ENCODE results near the gene CHSY3.

CHSY3 gene

GRCh38 chr5:129945774-129946270, 41.6 kb downstream of the CHSY3 start:
- DNase-seq (ENCODE audit: low read depth): no peak

- DNase-seq (ENCODE audit: low read depth): no peak
These were observed 46.8 kb downstream of the CHSY3 start for GRCh38 chr5:129951039-129951438.

- DNase-seq (ENCODE audit: low read depth): no peak
These were observed 54.3 kb downstream of the CHSY3 start for GRCh38 chr5:129958581-129958980.

DNA sequence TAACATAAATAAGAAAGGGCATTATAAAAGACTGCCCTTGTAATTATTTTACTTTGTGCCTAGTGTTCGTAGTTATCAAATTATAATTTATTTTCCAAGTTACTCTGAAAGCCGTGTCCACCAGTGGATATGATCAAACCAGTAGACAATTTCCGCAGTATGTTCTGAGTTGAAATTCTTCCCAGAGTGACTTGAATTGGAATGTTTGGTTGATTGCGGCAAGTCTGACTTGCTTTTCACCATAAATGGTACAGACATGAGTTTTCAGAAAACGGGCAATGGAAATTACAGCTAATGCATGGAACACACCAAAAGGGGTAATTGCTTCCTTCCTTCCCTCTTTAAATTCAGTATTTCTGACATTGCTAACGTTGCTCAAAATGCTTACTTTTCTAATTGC, 56.6 kb downstream of the CHSY3 start:
- no peak for DNase-seq (ENCODE audit: low read depth)

- no peak for DNase-seq (ENCODE audit: low read depth)
These were observed 58.2 kb downstream of the CHSY3 start for GRCh38 chr5:129962506-129962905.

GRCh38 chr5:129963359-129963758, 59.1 kb downstream of the CHSY3 start:
- no peak for DNase-seq (ENCODE audit: low read depth)

- no peak for DNase-seq (ENCODE audit: low read depth)
These were observed 61.8 kb downstream of the CHSY3 start for GRCh38 chr5:129966071-129966470.

DNA sequence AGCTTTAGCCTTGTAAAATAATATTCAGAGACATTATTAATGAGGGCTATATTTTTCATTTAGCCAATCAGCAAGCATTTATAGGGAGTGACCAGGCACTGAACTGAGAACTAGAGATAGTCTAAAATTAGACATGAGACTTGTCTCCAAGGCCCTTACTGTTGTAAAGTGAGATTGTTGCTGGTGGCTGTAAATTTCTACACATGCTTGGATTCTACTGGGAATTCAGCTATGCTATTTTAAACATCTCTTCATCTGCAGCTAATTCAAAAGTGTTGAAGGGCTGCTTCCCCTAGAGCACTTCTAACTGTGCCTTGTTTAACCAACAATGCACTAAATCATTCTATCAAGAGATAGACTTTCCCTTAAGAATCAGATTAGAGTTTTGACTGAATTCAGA, 67.4 kb downstream of the CHSY3 start:
- DNase-seq (ENCODE audit: low read depth): no peak

DNA sequence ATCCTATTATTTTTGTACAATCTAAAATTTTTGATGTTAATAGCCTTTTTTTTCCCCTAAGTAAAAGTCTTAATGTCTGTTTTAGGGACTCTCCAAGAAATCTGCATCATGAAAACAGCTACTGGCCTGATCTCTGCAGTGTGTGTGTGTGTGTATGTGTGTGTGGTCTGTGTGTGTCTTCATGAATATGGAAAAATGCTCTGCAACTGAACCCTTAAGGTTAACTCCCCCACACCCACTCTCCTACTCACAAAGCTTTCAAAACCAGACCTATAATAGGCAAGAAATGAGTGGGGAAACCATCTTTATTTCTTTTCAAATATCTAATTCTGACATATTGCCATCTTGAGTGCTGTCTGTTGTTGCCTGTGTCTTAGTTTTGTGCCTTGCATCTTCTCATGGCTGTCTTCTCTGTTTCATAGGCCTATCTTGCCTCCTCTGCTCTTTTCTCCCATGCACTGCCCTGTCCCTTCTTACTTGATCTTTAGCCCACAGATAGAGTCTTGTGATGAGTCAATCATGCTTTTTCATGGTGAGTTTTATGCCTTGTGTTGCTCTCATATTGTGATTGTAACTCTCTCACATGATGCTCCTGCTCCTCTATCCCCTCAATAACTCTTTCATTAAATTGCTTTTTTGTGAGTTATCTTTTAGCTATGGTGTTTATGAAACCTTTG, 68.3 kb downstream of the CHSY3 start:
- DNase-seq (ENCODE audit: low read depth): no peak

GRCh38 chr5:129973716-129974426, 69.6 kb downstream of the CHSY3 start:
- DNase-seq (ENCODE audit: low read depth): no peak

DNA sequence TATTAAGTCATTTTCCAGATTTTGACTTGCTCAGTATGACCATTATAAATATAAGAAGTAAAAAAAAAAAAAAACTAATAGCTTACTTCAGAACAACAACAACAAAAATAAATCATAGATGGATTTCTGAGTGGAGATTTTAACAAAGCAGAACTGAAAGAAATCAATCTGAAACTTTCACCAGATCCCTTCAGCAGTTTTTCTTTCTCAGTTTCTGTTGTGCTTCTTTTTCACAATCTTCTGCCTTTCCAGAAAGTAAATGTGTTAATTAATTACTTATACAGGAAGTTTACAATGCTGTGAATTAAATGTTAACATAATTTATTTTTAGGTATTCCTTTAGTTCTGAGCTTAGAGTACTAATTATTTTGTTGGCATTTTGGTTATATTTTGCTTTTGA, 73.5 kb downstream of the CHSY3 start:
- no peak for DNase-seq (ENCODE audit: low read depth)

GRCh38 chr5:129978270-129978669, 74.0 kb downstream of the CHSY3 start:
- DNase-seq (ENCODE audit: low read depth): no peak

- DNase-seq (ENCODE audit: low read depth): no peak
These were observed 84.2 kb downstream of the CHSY3 start for GRCh38 chr5:129988453-129988852.

- no peak for DNase-seq (ENCODE audit: low read depth)
These were observed 87.5 kb downstream of the CHSY3 start for GRCh38 chr5:129991780-129992179.

DNA sequence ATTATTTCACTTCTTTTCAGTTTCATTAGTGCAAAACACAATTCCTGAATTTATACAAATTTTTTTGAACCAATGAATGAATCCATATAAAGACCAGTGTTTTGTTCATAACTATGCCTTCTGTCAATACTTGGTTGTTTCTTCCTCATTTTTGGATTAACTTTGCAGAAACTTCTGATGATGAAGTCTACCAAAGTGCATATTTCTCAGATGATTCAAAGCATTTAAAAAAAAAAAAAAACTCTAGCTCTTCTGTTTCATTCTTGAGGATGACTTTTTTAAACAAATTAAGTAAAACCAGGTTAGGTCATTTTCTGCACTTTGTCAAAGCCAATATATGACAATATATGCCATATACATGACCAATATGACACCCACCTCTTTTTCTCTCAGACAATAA, 92.6 kb downstream of the CHSY3 start:
- DNase-seq (ENCODE audit: low read depth): no peak

GRCh38 chr5:130000460-130000859, 96.2 kb downstream of the CHSY3 start:
- no peak for DNase-seq (ENCODE audit: low read depth)

DNA sequence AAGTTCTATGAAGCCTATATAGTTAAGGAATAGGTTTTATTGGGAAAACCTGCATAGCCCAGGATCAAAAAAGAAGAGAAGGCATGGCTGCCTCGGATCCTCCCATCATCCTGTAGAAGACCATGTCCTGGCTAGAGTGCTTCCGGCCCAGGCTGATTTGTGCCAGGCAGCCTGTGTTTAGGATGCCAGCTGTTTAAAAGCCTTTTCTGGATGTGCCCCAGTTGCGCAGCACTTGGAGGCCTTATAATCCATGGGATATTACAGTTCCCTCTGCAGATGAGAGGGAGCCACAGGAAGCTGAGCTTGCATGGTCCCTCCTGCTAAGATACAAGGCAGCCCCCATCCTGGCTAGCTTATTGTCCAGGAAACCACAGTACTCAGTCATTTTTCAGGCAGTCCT, 97.9 kb downstream of the CHSY3 start:
- DNase-seq (ENCODE audit: low read depth): no peak

- DNase-seq (ENCODE audit: low read depth): no peak
These were observed 98.6 kb downstream of the CHSY3 start for GRCh38 chr5:130002876-130003275.

DNA sequence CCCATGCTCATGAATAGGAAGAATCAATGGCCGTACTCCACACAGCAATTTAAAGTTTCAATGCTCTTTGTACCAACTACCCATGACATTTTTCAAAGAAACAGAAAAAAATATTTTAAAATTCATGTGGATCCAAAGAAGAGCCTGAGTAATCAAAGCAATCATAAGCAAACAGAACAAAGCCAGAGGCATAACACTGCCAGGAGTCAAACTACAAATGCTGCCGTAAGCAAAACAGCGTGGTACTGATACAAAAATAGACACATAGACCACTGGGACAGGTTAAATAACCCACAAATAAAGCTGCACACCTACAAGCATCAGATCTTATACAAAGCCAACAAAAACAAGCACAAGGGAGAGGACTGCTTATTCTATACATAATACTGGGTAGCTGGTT, 107.7 kb downstream of the CHSY3 start:
- no peak for DNase-seq (ENCODE audit: low read depth)

DNA sequence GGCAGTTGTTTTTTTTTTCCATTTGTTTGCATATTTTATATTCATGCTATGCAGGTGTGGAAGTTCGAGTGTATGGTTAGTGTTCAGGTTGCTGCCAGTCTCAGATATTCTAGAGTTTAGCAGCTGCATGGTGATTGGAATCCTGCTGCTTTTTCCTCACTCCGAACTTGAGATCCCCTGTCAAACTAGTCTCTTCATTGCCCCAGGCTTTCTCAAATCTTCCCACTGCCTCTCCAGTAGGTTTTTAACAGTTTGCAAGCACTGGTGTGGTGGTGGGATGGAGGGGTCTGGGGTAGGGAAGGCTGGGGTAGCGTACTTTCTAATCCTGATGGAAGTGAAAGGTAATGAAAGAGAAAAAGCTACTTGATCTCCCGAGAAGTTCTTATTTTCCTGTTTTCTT, 112.9 kb downstream of the CHSY3 start:
- DNase-seq (ENCODE audit: low read depth): no peak

DNA sequence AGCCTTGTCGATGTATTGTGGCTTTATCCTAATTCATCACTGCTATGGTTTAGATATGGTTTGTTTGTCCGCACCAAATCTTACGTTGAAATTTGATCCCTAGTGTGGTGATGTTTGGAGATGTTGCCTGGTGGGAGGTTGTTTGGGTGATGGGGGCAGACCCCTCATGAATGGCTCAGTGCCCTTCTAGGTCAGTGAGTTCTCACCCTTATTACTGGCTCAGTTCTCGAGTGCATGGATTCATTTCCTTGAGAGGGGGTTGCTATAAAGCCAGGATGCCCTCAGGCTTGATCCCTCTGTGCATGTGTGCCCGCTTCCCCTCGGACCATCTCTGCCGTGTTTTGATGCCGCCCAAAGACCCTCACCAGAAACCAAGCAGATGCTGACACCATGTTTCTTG, 114.4 kb downstream of the CHSY3 start:
- DNase-seq (ENCODE audit: low read depth): no peak

GRCh38 chr5:130021000-130021399, 116.7 kb downstream of the CHSY3 start:
- no peak for DNase-seq (ENCODE audit: low read depth)

GRCh38 chr5:130021876-130022275, 117.6 kb downstream of the CHSY3 start:
- DNase-seq (ENCODE audit: low read depth): no peak

- DNase-seq (ENCODE audit: low read depth): no peak
These were observed 119.3 kb downstream of the CHSY3 start for GRCh38 chr5:130023604-130024003.

All from stimulated activated CD8-positive, alpha-beta memory T cell treated with anti-CD3 and anti-CD28 coated beads, Interleukin-15, amount 100 ng/mL, for 1 hour (primary cell).